Measurements from ENCODE around the gene CHPF. TPM values are rescaled to one million over a fixed set of nuclear protein-coding genes. Genes with fewer than 3 reads are reported as not detected.

Gene CHPF
- total RNA-seq, 2 experiments from 2014 or later = 14.2 to 24.4 TPM

GRCh38 chr2:219508971-219509779 lies 34.4 kb downstream of the CHPF start:
- Mint-ChIP-seq H3K36me3 (peaks cover 3% of the 10 kb centered on the region), H3K9me3 (ENCODE audit: low read depth) (no peaks in the 10 kb centered on the region), H3K27me3 (peaks cover 41% of the 10 kb centered on the region), H3K27ac (no peak overlapping the region), H3K4me1 (peaks cover 4% of the 10 kb centered on the region), H3K4me3 (no peak overlapping the region)
- CTCF ChIA-PET = interaction anchor here (1.0 to 5.8 kb wide), 8 partner anchors 11 to 122 kb away, joined by 4 to 65 read pairs (median 6); partner anchors contain the start of genes DNPEP and GMPPA
- ATAC-seq (peak; percentile 31), DNase-seq (no peak)

- H3K4me1 Mint-ChIP-seq = peaks cover 4% of the 10 kb centered on the region
- ATAC-seq (no peak), DNase-seq (no peak)
- no peak overlapping the region for H3K4me3 Mint-ChIP-seq
- peaks cover 3% of the 10 kb centered on the region for H3K36me3 Mint-ChIP-seq
- H3K9me3 Mint-ChIP-seq (ENCODE audit: low read depth) = no peaks in the 10 kb centered on the region
- CTCF ChIA-PET = interaction anchor here (1.0 to 5.8 kb wide), 2 partner anchors 11 to 19 kb away, joined by 3 to 65 read pairs; partner anchors contain the start of gene GMPPA
- peaks cover 34% of the 10 kb centered on the region for H3K27me3 Mint-ChIP-seq
- H3K27ac Mint-ChIP-seq = no peak overlapping the region
Measured at GRCh38 chr2:219508444-219508734, 35.2 kb downstream of the CHPF start.

GRCh38 chr2:219507581-219508443 lies 35.8 kb downstream of the CHPF start:
- CTCF ChIA-PET = interaction anchor here (1.0 to 5.8 kb wide), 5 partner anchors 10 to 22 kb away, joined by 3 to 65 read pairs (median 3); partner anchors contain the start of gene GMPPA
- ATAC-seq (no peak), DNase-seq (no peak)
- H3K4me1 Mint-ChIP-seq = peaks cover 4% of the 10 kb centered on the region
- H3K27ac Mint-ChIP-seq = no peak overlapping the region
- peaks cover 3% of the 10 kb centered on the region for H3K36me3 Mint-ChIP-seq
- peaks cover 28% of the 10 kb centered on the region for H3K27me3 Mint-ChIP-seq
- no peaks in the 10 kb centered on the region for H3K9me3 Mint-ChIP-seq (ENCODE audit: low read depth)
- no peak overlapping the region for H3K4me3 Mint-ChIP-seq

GRCh38 chr2:219506802-219507526 lies 36.6 kb downstream of the CHPF start:
- CTCF ChIA-PET = interaction anchor here (1.0 to 5.8 kb wide), 4 partner anchors 10 to 23 kb away, joined by 3 to 65 read pairs (median 4); partner anchors contain the start of gene GMPPA
- Mint-ChIP-seq H3K36me3 (peaks cover 3% of the 10 kb centered on the region), H3K27me3 (peaks cover 24% of the 10 kb centered on the region), H3K27ac (no peak overlapping the region), H3K4me3 (no peak overlapping the region), H3K9me3 (ENCODE audit: low read depth) (no peaks in the 10 kb centered on the region), H3K4me1 (peaks cover 4% of the 10 kb centered on the region)
- ATAC-seq = no peak
- no peak for DNase-seq

GRCh38 chr2:219506153-219506801 lies 37.3 kb downstream of the CHPF start:
- peaks cover 7% of the 10 kb centered on the region for H3K4me1 Mint-ChIP-seq
- H3K36me3 Mint-ChIP-seq = peaks cover 3% of the 10 kb centered on the region
- H3K27ac Mint-ChIP-seq = no peak overlapping the region
- H3K4me3 Mint-ChIP-seq = no peak overlapping the region
- no peaks in the 10 kb centered on the region for H3K9me3 Mint-ChIP-seq (ENCODE audit: low read depth)
- peaks cover 19% of the 10 kb centered on the region for H3K27me3 Mint-ChIP-seq
- CTCF ChIA-PET = interaction anchor here (1.3 to 5.8 kb wide), 2 partner anchors 9 to 24 kb away, joined by 6 to 65 read pairs; partner anchors contain the start of gene GMPPA
- DNase-seq = no peak
- no peak for ATAC-seq

- Mint-ChIP-seq H3K9me3 (ENCODE audit: low read depth) (no peaks in the 10 kb centered on the region), H3K4me3 (no peak overlapping the region), H3K27me3 (peaks cover 12% of the 10 kb centered on the region), H3K4me1 (peaks cover 8% of the 10 kb centered on the region), H3K36me3 (peaks cover 3% of the 10 kb centered on the region), H3K27ac (no peak overlapping the region)
- ATAC-seq (no peak), DNase-seq (no peak)
- CTCF ChIA-PET = no interaction called here
Measured at GRCh38 chr2:219505585-219505984, 38.0 kb downstream of the CHPF start.

- peaks cover 2% of the 10 kb centered on the region for H3K27me3 Mint-ChIP-seq
- peaks cover 3% of the 10 kb centered on the region for H3K36me3 Mint-ChIP-seq
- H3K9me3 Mint-ChIP-seq (ENCODE audit: low read depth) = no peaks in the 10 kb centered on the region
- H3K27ac Mint-ChIP-seq = no peak overlapping the region
- CTCF ChIA-PET = no interaction called here
- H3K4me1 Mint-ChIP-seq = peaks cover 26% of the 10 kb centered on the region
- H3K4me3 Mint-ChIP-seq = no peak overlapping the region
- DNase-seq = no peak
- no peak for ATAC-seq
Measured at GRCh38 chr2:219502618-219503017, 41.0 kb downstream of the CHPF start.

- H3K4me3 Mint-ChIP-seq = no peak overlapping the region
- H3K27me3 Mint-ChIP-seq = peaks cover 9% of the 10 kb centered on the region
- ATAC-seq (no peak), DNase-seq (no peak)
- H3K36me3 Mint-ChIP-seq = peaks cover 3% of the 10 kb centered on the region
- H3K4me1 Mint-ChIP-seq = peaks cover 31% of the 10 kb centered on the region
- no peaks in the 10 kb centered on the region for H3K9me3 Mint-ChIP-seq (ENCODE audit: low read depth)
- H3K27ac Mint-ChIP-seq = no peak overlapping the region
- CTCF ChIA-PET = no interaction called here
Measured at GRCh38 chr2:219501849-219502248, 41.8 kb downstream of the CHPF start.

- Mint-ChIP-seq H3K4me3 (peak overlapping the region; percentile 87), H3K4me1 (peaks cover 31% of the 10 kb centered on the region), H3K9me3 (ENCODE audit: low read depth) (no peaks in the 10 kb centered on the region), H3K27ac (no peak overlapping the region), H3K27me3 (peaks cover 26% of the 10 kb centered on the region), H3K36me3 (peaks cover 2% of the 10 kb centered on the region)
- CTCF ChIA-PET = interaction anchor here (1.1 to 8.6 kb wide), 6 partner anchors 9 to 97 kb away, joined by 3 to 149 read pairs (median 35); partner anchors contain the start of genes CHPF, STK11IP and TMEM198
- DNase-seq (no peak), ATAC-seq (no peak)
Measured at GRCh38 chr2:219500135-219500534, 43.5 kb downstream of the CHPF start.

GRCh38 chr2:219499555-219499954 lies 44.1 kb downstream of the CHPF start:
- DNase-seq (no peak), ATAC-seq (no peak)
- Mint-ChIP-seq H3K4me3 (peak overlapping the region; percentile 87), H3K27me3 (peaks cover 32% of the 10 kb centered on the region), H3K4me1 (peaks cover 31% of the 10 kb centered on the region), H3K36me3 (peaks cover under 1% of the 10 kb centered on the region), H3K27ac (peak overlapping the region; percentile 78), H3K9me3 (ENCODE audit: low read depth) (no peaks in the 10 kb centered on the region)
- CTCF ChIA-PET = interaction anchor here (1.1 to 8.6 kb wide), 8 partner anchors 10 to 204 kb away, joined by 4 to 149 read pairs (median 6); partner anchors contain the start of genes CHPF, STK11IP and TMEM198

- H3K27ac Mint-ChIP-seq = peak overlapping the region; percentile 78
- ATAC-seq (no peak), DNase-seq (no peak)
- peak overlapping the region; percentile 87 for H3K4me3 Mint-ChIP-seq
- peaks cover 37% of the 10 kb centered on the region for H3K27me3 Mint-ChIP-seq
- H3K4me1 Mint-ChIP-seq = peaks cover 31% of the 10 kb centered on the region
- CTCF ChIA-PET = interaction anchor here (0.6 to 8.6 kb wide), 11 partner anchors 10 to 204 kb away, joined by 3 to 149 read pairs (median 4); partner anchors contain the start of genes CHPF, STK11IP and TMEM198
- no peaks in the 10 kb centered on the region for H3K9me3 Mint-ChIP-seq (ENCODE audit: low read depth)
- no peaks in the 10 kb centered on the region for H3K36me3 Mint-ChIP-seq
Measured at GRCh38 chr2:219499058-219499307, 44.6 kb downstream of the CHPF start.

GRCh38 chr2:219498280-219499057 lies 45.1 kb downstream of the CHPF start, which contains the start of gene GMPPA:
GMPPA (plus strand) TSS chr2:219498891; CDS start chr2:219499976, 1,085 bp downstream.
- Mint-ChIP-seq H3K36me3 (no peaks in the 10 kb centered on the region), H3K27me3 (peaks cover 40% of the 10 kb centered on the region), H3K4me1 (peaks cover 31% of the 10 kb centered on the region), H3K27ac (peak within 1 kb of the TSS; percentile 78), H3K9me3 (ENCODE audit: low read depth) (no peaks in the 10 kb centered on the region), H3K4me3 (peak within 1 kb of the TSS; percentile 87)
- CTCF ChIA-PET = interaction anchor here (0.6 to 8.6 kb wide), 13 partner anchors 11 to 622 kb away, joined by 3 to 149 read pairs (median 4); partner anchors contain the start of genes CHPF, STK11IP and TMEM198
- DNase-seq (peak; percentile 98), ATAC-seq (peak; percentile 94)

All from activated CD8-positive, alpha-beta memory T cell treated with anti-CD3 and anti-CD28 coated beads, Interleukin-2, amount 10 ng/mL, durations not matched to agents 7 days and 5 days (primary cell).